ENCODE measurements around the gene PABPN1. TPM values are rescaled to one million over a fixed set of nuclear protein-coding genes. Genes with fewer than 3 reads are reported as not detected.

The PABPN1 gene
- total and polyA plus RNA-seq, 11 donors, result 23.7 to 102 (median 62.5) TPM

GRCh38 chr14:23370221-23370620, 49.0 kb downstream of the PABPN1 start:
- intact Hi-C loops (cut with DNase I), result loop anchor here in 7 of 10 donors (5.0 to 10.0 kb wide), 5 partner anchors 33 to 245 kb away; no protein-coding TSS in a partner anchor
- Histone ChIP-seq H3K27ac (no peak overlapping the region), H3K27me3 (peaks cover 0 to 19% (median 0%) of the 10 kb centered on the region in 9 donors), H3K9me3 (no peaks in the 10 kb centered on the region), H3K36me3 (no peaks in the 10 kb centered on the region), H3K4me1 (peaks cover 0 to 15% (median 3%) of the 10 kb centered on the region in 12 donors), H3K4me3 (no peak overlapping the region)
- WGBS, 4 donors, result 67 to 80% (median 71%) methylated on average over 1 of the region's 1 CpG
- ATAC-seq, result no peak
- TF ChIP-seq, protein P1, sequence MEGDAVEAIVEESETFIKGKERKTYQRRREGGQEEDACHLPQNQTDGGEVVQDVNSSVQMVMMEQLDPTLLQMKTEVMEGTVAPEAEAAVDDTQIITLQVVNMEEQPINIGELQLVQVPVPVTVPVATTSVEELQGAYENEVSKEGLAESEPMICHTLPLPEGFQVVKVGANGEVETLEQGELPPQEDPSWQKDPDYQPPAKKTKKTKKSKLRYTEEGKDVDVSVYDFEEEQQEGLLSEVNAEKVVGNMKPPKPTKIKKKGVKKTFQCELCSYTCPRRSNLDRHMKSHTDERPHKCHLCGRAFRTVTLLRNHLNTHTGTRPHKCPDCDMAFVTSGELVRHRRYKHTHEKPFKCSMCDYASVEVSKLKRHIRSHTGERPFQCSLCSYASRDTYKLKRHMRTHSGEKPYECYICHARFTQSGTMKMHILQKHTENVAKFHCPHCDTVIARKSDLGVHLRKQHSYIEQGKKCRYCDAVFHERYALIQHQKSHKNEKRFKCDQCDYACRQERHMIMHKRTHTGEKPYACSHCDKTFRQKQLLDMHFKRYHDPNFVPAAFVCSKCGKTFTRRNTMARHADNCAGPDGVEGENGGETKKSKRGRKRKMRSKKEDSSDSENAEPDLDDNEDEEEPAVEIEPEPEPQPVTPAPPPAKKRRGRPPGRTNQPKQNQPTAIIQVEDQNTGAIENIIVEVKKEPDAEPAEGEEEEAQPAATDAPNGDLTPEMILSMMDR (IDR thresholded peaks at IDR 0.05), result no peak
- no peak for TF ChIP-seq POLR2A (IDR thresholded peaks at IDR 0.05)
- DNase-seq, result no peak

- ATAC-seq (no peak), DNase-seq (no peak)
- no peaks in the 10 kb centered on the region for H3K9me3 ChIP-seq
- WGBS, 4 donors, result 79 to 100% (median 90%) methylated on average over 1 of the region's 1 CpG
- H3K27ac ChIP-seq, result no peak overlapping the region
- no peak overlapping the region for H3K4me3 ChIP-seq
- TF ChIP-seq, protein P1 (IDR thresholded peaks at IDR 0.05), result no peak
- TF ChIP-seq POLR2A (IDR thresholded peaks at IDR 0.05), result no peak
- H3K27me3 ChIP-seq, result peaks cover 0 to 4% (median 0%) of the 10 kb centered on the region in 9 donors
- no peaks in the 10 kb centered on the region for H3K36me3 ChIP-seq
- H3K4me1 ChIP-seq, result peaks cover 0 to 5% (median 0%) of the 10 kb centered on the region in 12 donors
- intact Hi-C loops (cut with DNase I), result loop anchor here in 7 of 10 donors (5.0 to 10.0 kb wide), 5 partner anchors 35 to 247 kb away; no protein-coding TSS in a partner anchor
Observed at GRCh38 chr14:23371865-23372264, 50.6 kb downstream of the PABPN1 start.

DNA sequence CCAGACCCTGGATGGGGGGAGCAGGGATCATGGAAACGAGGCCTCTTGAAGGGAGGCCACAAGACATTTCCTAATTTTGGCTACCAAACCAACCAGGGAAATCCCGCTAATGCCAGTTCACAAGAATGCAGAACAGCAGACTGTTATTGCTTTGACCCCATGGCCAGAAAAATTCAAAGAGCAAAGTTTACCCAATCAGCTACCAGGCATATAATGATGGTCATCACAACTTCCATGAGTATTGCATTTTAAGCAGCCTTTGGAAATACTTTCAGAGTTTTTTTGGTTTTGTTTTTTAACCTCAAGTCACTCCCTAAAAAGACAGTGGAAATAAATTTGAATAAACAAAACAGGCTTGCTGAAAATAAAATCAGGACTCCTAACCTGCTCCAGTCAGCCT, 51.3 kb downstream of the PABPN1 start, which contains the start of gene IL25:
TSS of gene IL25 (plus strand) at position 301 of the 400 bp plus-strand sequence.
- intact Hi-C loops (cut with DNase I), result loop anchor here in 7 of 10 donors (5.0 to 10.0 kb wide), 5 partner anchors 35 to 248 kb away; no protein-coding TSS in a partner anchor
- no peaks in the 10 kb centered on the region for H3K27me3 ChIP-seq
- peaks cover 0 to 9% (median 0%) of the 10 kb centered on the region in 12 donors for H3K4me1 ChIP-seq
- no peak for TF ChIP-seq POLR2A (IDR thresholded peaks at IDR 0.05)
- TF ChIP-seq, protein P1 (IDR thresholded peaks at IDR 0.05), result no peak
- ATAC-seq (no peak), DNase-seq (no peak)
- no peak within 1 kb of the TSS for H3K27ac ChIP-seq
- H3K9me3 ChIP-seq, result no peaks in the 10 kb centered on the region
- H3K4me3 ChIP-seq, result no peak within 1 kb of the TSS
- H3K36me3 ChIP-seq, result no peaks in the 10 kb centered on the region
- WGBS, 4 donors, result 73 to 94% (median 82%) methylated on average over 2 of the region's 2 CpGs

DNA sequence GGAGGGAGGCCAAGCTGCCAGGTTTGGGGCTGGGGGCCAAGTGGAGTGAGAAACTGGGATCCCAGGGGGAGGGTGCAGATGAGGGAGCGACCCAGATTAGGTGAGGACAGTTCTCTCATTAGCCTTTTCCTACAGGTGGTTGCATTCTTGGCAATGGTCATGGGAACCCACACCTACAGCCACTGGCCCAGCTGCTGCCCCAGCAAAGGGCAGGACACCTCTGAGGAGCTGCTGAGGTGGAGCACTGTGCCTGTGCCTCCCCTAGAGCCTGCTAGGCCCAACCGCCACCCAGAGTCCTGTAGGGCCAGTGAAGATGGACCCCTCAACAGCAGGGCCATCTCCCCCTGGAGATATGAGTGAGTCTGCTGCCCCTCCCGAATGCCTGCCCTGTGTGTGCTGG, 51.8 kb downstream of the PABPN1 start:
- H3K4me3 ChIP-seq, result no peak overlapping the region
- no peaks in the 10 kb centered on the region for H3K27me3 ChIP-seq
- H3K27ac ChIP-seq, result no peak overlapping the region
- intact Hi-C loops (cut with DNase I), result loop anchor here in 7 of 10 donors (5.0 to 10.0 kb wide), 5 partner anchors 36 to 248 kb away; no protein-coding TSS in a partner anchor
- no peaks in the 10 kb centered on the region for H3K36me3 ChIP-seq
- DNase-seq, result no peak
- 78 to 100% (median 88%) methylated on average over 1 to 3 of the region's 3 CpGs for WGBS, 4 donors
- H3K9me3 ChIP-seq, result no peaks in the 10 kb centered on the region
- no peak for ATAC-seq
- peaks cover 0 to 11% (median 0%) of the 10 kb centered on the region in 12 donors for H3K4me1 ChIP-seq
- TF ChIP-seq POLR2A (IDR thresholded peaks at IDR 0.05), result no peak
- TF ChIP-seq, protein P1 (IDR thresholded peaks at IDR 0.05), result no peak

Other genes starting within 250 kb of the PABPN1 start
- gene ACIN1, start 226.3 kb upstream of the PABPN1 start, total RNA-seq, result 10 to 100 TPM; 42.0 to 91.2 (median 65.6) TPM
- 10 to 100 TPM; 46.2 to 71.5 TPM for gene ACIN1, start 226.3 kb upstream of the PABPN1 start, polyA plus RNA-seq
- gene C14orf119, start 226.0 kb upstream of the PABPN1 start, total RNA-seq, result 10 to 100 TPM; 15.3 to 35.9 (median 29.6) TPM
- gene C14orf119, start 226.0 kb upstream of the PABPN1 start, polyA plus RNA-seq, result 10 to 100 TPM in 1 of 2 donors, 1 to 10 TPM in 1; 8.1 to 47.7 TPM
- not detected for gene CIROP, start 216.5 kb upstream of the PABPN1 start, total RNA-seq
- not detected for gene CIROP, start 216.5 kb upstream of the PABPN1 start, polyA plus RNA-seq
- gene CEBPE, start 202.2 kb upstream of the PABPN1 start, total RNA-seq, result under 1 TPM in 3 of 9 donors, not detected in 6; 0.18 to 0.32 (median 0.24) TPM
- not detected for gene CEBPE, start 202.2 kb upstream of the PABPN1 start, polyA plus RNA-seq
- 10 to 100 TPM in 6 of 9 donors, 1 to 10 TPM in 3; 8.5 to 34.1 (median 14.2) TPM for gene SLC7A8, start 137.8 kb upstream of the PABPN1 start, total RNA-seq
- gene SLC7A8, start 137.8 kb upstream of the PABPN1 start, polyA plus RNA-seq, result 10 to 100 TPM in 1 of 2 donors, 1 to 10 TPM in 1; 7.3 to 21.6 TPM
- gene RNF212B, start 83.5 kb upstream of the PABPN1 start, total RNA-seq, result not detected
- gene RNF212B, start 83.5 kb upstream of the PABPN1 start, polyA plus RNA-seq, result not detected
- 10 to 100 TPM in 5 of 9 donors, 1 to 10 TPM in 4; 7.7 to 13.0 (median 10.0) TPM for gene HOMEZ, start 35.3 kb upstream of the PABPN1 start, total RNA-seq
- gene HOMEZ, start 35.3 kb upstream of the PABPN1 start, polyA plus RNA-seq, result 1 to 10 TPM; 6.2 to 9.2 TPM
- 10 to 100 TPM in 2 of 9 donors, 1 to 10 TPM in 7; 2.9 to 11.4 (median 5.6) TPM for gene PPP1R3E, start 18.6 kb upstream of the PABPN1 start, total RNA-seq
- gene PPP1R3E, start 18.6 kb upstream of the PABPN1 start, polyA plus RNA-seq, result 10 to 100 TPM in 1 of 2 donors, 1 to 10 TPM in 1; 2.1 to 10.1 TPM
- 10 to 100 TPM; 30.0 to 40.3 (median 36.7) TPM for gene BCL2L2, start 14.6 kb upstream of the PABPN1 start, total RNA-seq
- gene BCL2L2, start 14.6 kb upstream of the PABPN1 start, polyA plus RNA-seq, result 10 to 100 TPM; 16.6 to 52.9 TPM
- gene SLC22A17, start 31.4 kb downstream of the PABPN1 start, total RNA-seq, result 10 to 100 TPM in 4 of 9 donors, 1 to 10 TPM in 5; 8.5 to 14.9 (median 9.9) TPM
- gene SLC22A17, start 31.4 kb downstream of the PABPN1 start, polyA plus RNA-seq, result 1 to 10 TPM; 7.2 to 9.7 TPM
- 1 to 10 TPM; 1.4 to 5.0 (median 2.3) TPM for gene EFS, start 43.7 kb downstream of the PABPN1 start, total RNA-seq
- gene EFS, start 43.7 kb downstream of the PABPN1 start, polyA plus RNA-seq, result 1 to 10 TPM; 2.2 to 2.4 TPM
- under 1 TPM in 1 of 9 donors, not detected in 8; 0.29 TPM for gene IL25, start 51.4 kb downstream of the PABPN1 start, total RNA-seq
- not detected for gene IL25, start 51.4 kb downstream of the PABPN1 start, polyA plus RNA-seq
- gene CMTM5, start 55.6 kb downstream of the PABPN1 start, total RNA-seq, result under 1 TPM in 5 of 9 donors, not detected in 4; 0.32 to 0.92 (median 0.64) TPM
- 1 to 10 TPM; 1.6 to 1.8 TPM for gene CMTM5, start 55.6 kb downstream of the PABPN1 start, polyA plus RNA-seq
- gene MYH6, start 86.8 kb downstream of the PABPN1 start, total RNA-seq, result 1,000 to 10,000 TPM in 4 of 9 donors, 100 to 1,000 TPM in 4, 10 to 100 TPM in 1; 76.8 to 4,027 (median 602) TPM
- gene MYH6, start 86.8 kb downstream of the PABPN1 start, polyA plus RNA-seq, result 1,000 to 10,000 TPM; 1,673 to 5,104 TPM
- gene MYH7, start 114.2 kb downstream of the PABPN1 start, total RNA-seq, result over 10,000 TPM in 7 of 9 donors, 1,000 to 10,000 TPM in 2; 6,202 to 23,825 (median 18,310) TPM
- over 10,000 TPM in 1 of 2 donors, 100 to 1,000 TPM in 1; 727 to 12,111 TPM for gene MYH7, start 114.2 kb downstream of the PABPN1 start, polyA plus RNA-seq
- gene NGDN, start 148.2 kb downstream of the PABPN1 start, total RNA-seq, result 10 to 100 TPM; 16.5 to 23.4 (median 18.7) TPM
- gene NGDN, start 148.2 kb downstream of the PABPN1 start, polyA plus RNA-seq, result 10 to 100 TPM; 17.8 to 43.4 TPM
- 1 to 10 TPM in 3 of 9 donors, under 1 TPM in 6; 0.47 to 2.3 (median 0.88) TPM for gene ZFHX2, start 230.3 kb downstream of the PABPN1 start, total RNA-seq
- under 1 TPM; 0.24 to 0.88 TPM for gene ZFHX2, start 230.3 kb downstream of the PABPN1 start, polyA plus RNA-seq
- gene THTPA, start 234.8 kb downstream of the PABPN1 start, total RNA-seq, result 10 to 100 TPM; 13.0 to 30.9 (median 18.9) TPM
- 10 to 100 TPM in 1 of 2 donors, 1 to 10 TPM in 1; 9.1 to 28.7 TPM for gene THTPA, start 234.8 kb downstream of the PABPN1 start, polyA plus RNA-seq
- 10 to 100 TPM in 5 of 9 donors, 1 to 10 TPM in 4; 7.2 to 33.8 (median 11.6) TPM for gene AP1G2, start 246.3 kb downstream of the PABPN1 start, total RNA-seq
- 10 to 100 TPM in 1 of 2 donors, 1 to 10 TPM in 1; 8.8 to 16.6 TPM for gene AP1G2, start 246.3 kb downstream of the PABPN1 start, polyA plus RNA-seq

Measured in heart left ventricle (tissue), 16 donors.